ENCODE results near the gene TEC. TPM values are rescaled to one million over a fixed set of nuclear protein-coding genes. Genes with fewer than 3 reads are reported as not detected.

The TEC gene
- total RNA-seq, 4 donors from 2014 or later = 1.9 to 8.5 (median 5.3) TPM

DNA sequence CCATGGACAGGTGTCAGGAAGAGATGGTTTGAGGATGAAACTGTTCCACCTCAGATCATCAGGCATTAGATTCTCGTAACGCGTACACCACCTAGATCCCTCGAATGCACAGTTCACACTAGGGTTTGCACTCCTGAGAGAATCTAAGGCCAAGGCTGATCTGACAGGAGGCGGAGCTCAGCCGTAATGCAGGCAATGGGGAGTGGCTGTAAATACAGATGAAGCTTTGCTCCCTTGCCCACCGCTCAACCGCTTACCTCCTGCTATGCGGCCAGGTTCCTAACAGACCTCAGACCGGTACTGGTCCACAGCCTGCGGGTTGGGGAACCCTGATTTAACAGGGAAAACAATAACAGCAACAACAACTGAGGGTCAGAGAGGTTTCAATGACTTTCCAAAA is 2.0 kb upstream of the TEC start:
- no peak for TF ChIP-seq CTCF (IDR thresholded peaks at IDR 0.05; ENCODE audit: low read depth)

DNA sequence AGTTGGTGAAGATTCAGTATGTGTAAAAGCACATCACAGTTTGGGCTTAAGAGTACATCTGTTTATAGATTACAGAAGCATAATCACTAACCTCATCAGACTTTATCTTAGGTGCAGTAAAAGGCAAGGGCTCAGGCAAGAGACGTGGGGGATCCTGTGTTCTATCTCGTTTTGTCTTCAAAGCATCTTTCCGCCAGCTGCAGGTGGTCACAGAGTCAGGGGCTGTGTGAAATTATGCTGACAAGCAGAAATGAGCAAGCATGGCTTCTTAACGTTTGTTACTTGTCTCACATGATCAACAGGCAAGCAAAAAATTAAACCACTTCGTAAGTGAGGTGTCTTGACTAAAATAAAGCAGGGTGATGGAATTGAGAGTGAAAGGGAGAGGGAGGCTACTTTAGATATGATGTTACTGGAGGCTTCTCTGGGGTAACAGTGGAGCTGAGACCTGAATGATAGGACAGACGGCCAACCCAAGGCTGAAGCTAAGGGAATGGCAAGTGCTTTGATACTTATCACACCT is 1.4 kb upstream of the TEC start:
- no peak for TF ChIP-seq CTCF (IDR thresholded peaks at IDR 0.05; ENCODE audit: low read depth)

DNA sequence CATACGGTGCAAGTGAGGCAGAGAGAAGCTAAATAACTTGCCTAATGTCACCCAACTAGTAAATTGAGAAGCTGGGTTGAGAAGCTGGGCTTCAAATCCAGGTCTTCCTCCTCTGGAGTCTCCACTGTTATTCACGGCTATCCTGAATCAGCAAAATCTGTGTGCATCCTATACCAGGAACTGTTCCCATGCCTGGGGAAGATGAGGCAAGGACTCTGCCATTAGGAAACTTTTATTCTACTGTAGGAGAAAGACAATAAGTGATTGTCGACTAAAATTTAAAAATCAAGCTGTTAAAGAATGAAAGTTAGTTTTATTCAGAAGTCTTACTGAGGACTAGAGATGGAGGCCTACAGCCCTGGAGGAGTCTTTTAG is 872 bp upstream of the TEC start:
- TF ChIP-seq CTCF (IDR thresholded peaks at IDR 0.05; ENCODE audit: low read depth) = no peak

GRCh38 chr4:48269861-48270522 is 354 bp upstream of the TEC start:
- no peak for TF ChIP-seq CTCF (IDR thresholded peaks at IDR 0.05; ENCODE audit: low read depth)

DNA sequence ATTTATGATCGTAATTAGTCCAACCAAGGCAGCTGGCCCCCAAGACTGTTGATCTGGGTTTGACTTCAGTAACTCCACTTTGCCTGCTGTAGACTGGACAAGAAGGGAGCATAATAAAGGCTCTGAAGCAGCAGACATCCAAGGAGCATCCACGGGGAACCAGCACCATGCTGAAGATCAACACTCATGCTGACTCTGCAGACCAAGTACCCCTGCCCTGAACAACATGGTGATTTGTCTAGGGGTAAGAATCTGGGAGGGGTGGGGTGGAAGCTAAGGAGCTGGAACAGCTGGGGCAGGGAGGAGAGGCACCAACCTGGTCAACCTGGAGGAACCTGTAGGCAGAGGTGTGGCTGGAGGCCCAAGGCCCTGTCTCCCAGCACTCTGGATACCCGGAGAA is 2.1 kb downstream of the TEC start:
- no peak for TF ChIP-seq CTCF (IDR thresholded peaks at IDR 0.05; ENCODE audit: low read depth)

- no peak for TF ChIP-seq CTCF (IDR thresholded peaks at IDR 0.05; ENCODE audit: low read depth)
These were observed 2.9 kb downstream of the TEC start for GRCh38 chr4:48266781-48267180.

DNA sequence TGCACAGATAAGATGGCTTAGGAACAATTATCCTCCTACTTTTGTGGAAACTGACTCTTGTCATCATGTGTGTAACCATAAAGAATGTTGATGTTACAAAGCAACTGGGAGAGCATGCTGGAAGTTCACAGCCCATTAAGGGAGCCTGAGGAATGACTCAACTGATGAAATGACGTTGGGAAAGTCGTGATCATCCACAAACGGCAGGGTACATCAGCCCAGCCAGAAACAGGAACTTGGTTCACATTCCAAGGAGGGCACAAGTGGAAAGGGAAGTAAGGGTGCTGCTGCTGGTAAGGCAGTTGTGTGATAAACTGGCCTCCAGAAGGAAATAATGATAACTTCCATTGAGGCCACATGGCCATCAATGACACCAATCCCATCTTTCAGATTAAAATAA is 6.7 kb downstream of the TEC start:
- no peak for TF ChIP-seq CTCF (IDR thresholded peaks at IDR 0.05; ENCODE audit: low read depth)

All from subcutaneous adipose tissue (tissue), 4 donors.